Bronchial epithelial cell (primary cell): Measurements from ENCODE around the gene UNC5A. TPM values are rescaled to one million over a fixed set of nuclear protein-coding genes. Genes with fewer than 3 reads are reported as not detected.

Experiments
- DNase-seq: peaks from one replicate; pipeline ENCODE4 v3.0.0-alpha.2; 2010; ENCODE audit warnings: low read depth
- FAIRE-seq: peaks from 2 replicates; lab custom pipeline; 2011; peaks lifted over from hg19 to GRCh38; lab: Jason Lieb, UNC
- H3K27me3 ChIP-seq: 2 replicates; pipeline ENCODE4 v1.5.1; 2011; ENCODE audit warnings: low read length; ENCODE audit not compliant: control insufficient read depth, insufficient read depth
- H3K36me3 ChIP-seq: 2 replicates; pipeline ENCODE4 v1.5.1; 2011; ENCODE audit warnings: low read length; ENCODE audit not compliant: control insufficient read depth, insufficient read depth
- H3K4me3 ChIP-seq: 2 replicates; pipeline ENCODE4 v1.5.1; 2011; ENCODE audit warnings: mild to moderate bottlenecking, low read depth, low read length, control low read depth
- total RNA-seq: library from RNA; depleted of rRNA; stranded (reverse); fragments of >200 nt; gene quantifications from 2 replicates; pipeline ENCODE4 v1.2.1, GENCODE V29; 2014
- TF ChIP-seq, protein P1 (sequence below): IDR thresholded peaks from 2 replicates; pipeline ENCODE4 v1.5.1; 2011; ENCODE audit warnings: mild to moderate bottlenecking, moderate library complexity, low read length, control low read depth, inconsistent platforms; ENCODE audit not compliant: insufficient read depth, severe bottlenecking

The UNC5A gene
- total RNA-seq, 1 donor from 2014 or later = not detected

DNA sequence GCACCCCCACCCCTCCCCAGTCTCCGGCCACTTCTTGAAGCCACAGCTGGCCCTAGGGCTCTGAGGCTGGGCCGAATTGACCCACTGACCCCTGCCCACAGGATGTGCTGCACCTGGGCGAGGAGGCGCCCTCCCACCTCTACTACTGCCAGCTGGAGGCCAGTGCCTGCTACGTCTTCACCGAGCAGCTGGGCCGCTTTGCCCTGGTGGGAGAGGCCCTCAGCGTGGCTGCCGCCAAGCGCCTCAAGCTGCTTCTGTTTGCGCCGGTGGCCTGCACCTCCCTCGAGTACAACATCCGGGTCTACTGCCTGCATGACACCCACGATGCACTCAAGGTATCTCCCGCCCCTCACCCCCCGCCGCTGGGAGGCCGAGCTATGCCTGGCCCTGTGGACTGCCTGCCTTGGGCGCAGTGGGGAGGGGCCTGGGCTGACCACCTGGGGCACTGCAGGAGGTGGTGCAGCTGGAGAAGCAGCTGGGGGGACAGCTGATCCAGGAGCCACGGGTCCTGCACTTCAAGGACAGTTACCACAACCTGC is 67.5 kb downstream of the UNC5A start:
- TF ChIP-seq, protein P1, sequence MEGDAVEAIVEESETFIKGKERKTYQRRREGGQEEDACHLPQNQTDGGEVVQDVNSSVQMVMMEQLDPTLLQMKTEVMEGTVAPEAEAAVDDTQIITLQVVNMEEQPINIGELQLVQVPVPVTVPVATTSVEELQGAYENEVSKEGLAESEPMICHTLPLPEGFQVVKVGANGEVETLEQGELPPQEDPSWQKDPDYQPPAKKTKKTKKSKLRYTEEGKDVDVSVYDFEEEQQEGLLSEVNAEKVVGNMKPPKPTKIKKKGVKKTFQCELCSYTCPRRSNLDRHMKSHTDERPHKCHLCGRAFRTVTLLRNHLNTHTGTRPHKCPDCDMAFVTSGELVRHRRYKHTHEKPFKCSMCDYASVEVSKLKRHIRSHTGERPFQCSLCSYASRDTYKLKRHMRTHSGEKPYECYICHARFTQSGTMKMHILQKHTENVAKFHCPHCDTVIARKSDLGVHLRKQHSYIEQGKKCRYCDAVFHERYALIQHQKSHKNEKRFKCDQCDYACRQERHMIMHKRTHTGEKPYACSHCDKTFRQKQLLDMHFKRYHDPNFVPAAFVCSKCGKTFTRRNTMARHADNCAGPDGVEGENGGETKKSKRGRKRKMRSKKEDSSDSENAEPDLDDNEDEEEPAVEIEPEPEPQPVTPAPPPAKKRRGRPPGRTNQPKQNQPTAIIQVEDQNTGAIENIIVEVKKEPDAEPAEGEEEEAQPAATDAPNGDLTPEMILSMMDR = no peak
- Histone ChIP-seq H3K4me3 (no peak overlapping the region), H3K27me3 (peaks cover 15% of the 10 kb centered on the region)

DNA sequence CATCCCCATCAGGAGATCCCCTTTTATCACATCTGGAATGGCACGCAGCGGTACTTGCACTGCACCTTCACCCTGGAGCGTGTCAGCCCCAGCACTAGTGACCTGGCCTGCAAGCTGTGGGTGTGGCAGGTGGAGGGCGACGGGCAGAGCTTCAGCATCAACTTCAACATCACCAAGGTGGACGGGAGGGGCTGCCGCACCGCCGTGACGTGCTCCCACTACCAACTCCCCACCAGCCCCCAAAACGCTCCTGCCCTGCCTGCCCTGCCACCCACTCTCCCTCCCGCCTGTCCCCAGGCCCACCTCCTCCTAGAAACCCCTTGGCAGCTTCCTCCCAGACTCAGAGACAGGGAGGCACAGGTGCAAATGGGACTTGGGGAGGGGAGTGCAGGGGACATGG is 68.1 kb downstream of the UNC5A start:
- FAIRE-seq (no peak), DNase-seq (no peak)
- Histone ChIP-seq H3K27me3 (peaks cover 15% of the 10 kb centered on the region), H3K4me3 (no peak overlapping the region), H3K36me3 (no peaks in the 10 kb centered on the region)
- TF ChIP-seq, protein P1 = no peak

More for the DNA sequence above, 67.5 kb downstream of the UNC5A start:
- no peaks in the 10 kb centered on the region for H3K36me3 ChIP-seq
- FAIRE-seq = no peak
- DNase-seq = no peak

DNA sequence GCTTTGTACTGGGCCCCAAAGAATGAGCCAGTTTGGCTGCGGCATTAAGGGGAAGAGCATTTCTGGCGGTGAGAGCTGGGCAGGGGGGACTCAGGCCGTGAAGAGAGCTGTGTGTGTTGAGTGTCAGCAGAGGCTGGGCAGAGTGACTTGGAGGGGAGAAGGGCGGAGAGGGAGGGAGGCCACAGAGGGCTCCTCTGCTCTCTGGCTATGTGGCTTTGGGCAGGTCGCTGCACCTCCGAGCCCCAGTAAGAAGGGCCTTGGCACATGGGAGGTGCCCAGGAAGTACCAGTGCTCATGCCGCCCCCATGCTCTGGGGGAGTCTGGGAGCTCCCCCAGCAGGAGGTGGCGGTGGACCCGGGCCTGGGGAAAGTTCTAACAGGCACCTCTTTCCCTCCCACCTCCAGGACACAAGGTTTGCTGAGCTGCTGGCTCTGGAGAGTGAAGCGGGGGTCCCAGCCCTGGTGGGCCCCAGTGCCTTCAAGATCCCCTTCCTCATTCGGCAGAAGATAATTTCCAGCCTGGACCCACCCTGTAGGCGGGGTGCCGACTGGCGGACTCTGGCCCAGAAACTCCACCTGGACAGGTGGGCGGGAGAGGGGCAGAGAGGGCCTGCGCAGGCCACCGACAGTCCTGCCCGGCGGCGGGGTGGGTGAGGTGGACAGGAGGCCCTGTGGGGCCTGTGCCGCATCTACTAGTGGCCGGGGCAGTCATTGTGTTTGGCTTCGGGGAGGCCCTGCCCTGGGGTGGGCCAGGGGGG is 68.7 kb downstream of the UNC5A start:
- no peak for DNase-seq
- Histone ChIP-seq H3K36me3 (no peaks in the 10 kb centered on the region), H3K4me3 (no peak overlapping the region), H3K27me3 (peaks cover 15% of the 10 kb centered on the region)
- TF ChIP-seq, protein P1 = no peak
- FAIRE-seq = no peak

DNA sequence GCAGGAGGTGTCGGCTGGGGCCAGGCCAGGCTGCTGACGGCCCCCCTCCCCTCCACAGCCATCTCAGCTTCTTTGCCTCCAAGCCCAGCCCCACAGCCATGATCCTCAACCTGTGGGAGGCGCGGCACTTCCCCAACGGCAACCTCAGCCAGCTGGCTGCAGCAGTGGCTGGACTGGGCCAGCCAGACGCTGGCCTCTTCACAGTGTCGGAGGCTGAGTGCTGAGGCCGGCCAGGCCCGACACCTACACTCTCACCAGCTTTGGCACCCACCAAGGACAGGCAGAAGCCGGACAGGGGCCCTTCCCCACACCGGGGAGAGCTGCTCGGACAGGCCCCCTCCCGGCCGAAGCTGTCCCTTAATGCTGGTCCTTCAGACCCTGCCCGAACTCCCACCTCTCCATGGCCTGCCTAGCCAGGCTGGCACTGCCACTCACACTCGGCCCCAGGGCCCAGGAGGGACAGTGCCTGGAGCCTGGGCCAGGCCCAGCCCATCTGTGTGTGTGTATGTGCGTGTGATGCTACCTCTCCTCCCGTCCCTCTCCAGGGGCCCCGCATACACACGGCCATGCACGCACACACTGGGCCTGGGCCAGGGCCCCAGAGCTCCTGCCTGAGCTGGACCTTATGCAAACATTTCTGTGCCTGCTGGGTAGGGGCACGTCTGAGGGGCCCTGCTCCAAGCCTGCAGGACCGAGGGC is 69.5 kb downstream of the UNC5A start:
- no peaks in the 10 kb centered on the region for H3K36me3 ChIP-seq
- peaks cover 15% of the 10 kb centered on the region for H3K27me3 ChIP-seq
- no peak overlapping the region for H3K4me3 ChIP-seq
- FAIRE-seq (no peak), DNase-seq (no peak)
- TF ChIP-seq, protein P1 = no peak

DNA sequence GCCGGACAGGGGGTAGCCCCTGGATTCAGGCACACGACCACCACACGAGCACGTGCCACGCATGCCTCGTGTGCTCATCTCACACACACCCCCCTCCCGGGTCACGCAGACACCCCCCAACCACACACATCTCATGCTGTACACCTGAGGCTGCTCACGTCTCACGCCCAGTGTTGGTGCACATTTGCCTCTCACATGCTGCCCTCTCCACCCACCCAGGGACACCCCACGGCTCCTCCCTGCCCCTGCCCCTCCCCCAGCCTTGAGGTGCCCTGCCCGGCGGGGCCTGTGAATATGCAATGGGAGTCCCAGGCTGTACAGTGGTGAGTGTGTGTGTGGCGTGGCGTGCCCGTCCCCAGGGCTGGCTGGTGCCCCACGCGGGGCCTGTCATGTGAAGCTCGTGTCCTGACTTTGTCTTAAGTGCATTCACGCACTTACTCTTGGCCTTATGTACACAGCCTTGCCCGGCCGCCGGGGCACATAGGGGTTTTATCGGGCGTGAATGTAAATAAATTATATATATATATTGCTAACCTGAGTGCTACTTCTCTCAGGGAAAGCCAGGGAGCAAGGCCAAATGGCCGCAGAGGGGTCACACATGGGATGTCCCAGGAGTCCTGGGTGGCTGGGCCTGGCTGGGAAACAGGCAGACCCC is 70.1 kb downstream of the UNC5A start:
- H3K4me3 ChIP-seq = no peak overlapping the region
- H3K27me3 ChIP-seq = peaks cover 10% of the 10 kb centered on the region
- no peak for DNase-seq
- TF ChIP-seq, protein P1 = no peak
- no peaks in the 10 kb centered on the region for H3K36me3 ChIP-seq
- FAIRE-seq = no peak
